H1 (cell line): Measurements from ENCODE around the gene SLC7A8. TPM values are rescaled to one million over a fixed set of nuclear protein-coding genes. Genes with fewer than 3 reads are reported as not detected.

Experiments used
- CTCF ChIA-PET: fragments of 300-600 bp; sonication (Branson Sonifier 250); formaldehyde crosslinking; loops from one replicate; lab custom pipeline; 2021; ENCODE audit not compliant: partially characterized antibody; lab: Charles Lee
- POLR2A ChIA-PET: fragments of 300-600 bp; sonication (Branson Sonifier 250); formaldehyde crosslinking; loops from one replicate; lab custom pipeline; 2021; ENCODE audit warnings: inconsistent platforms; ENCODE audit not compliant: partially characterized antibody; lab: Charles Lee
- DNase-seq, 2 experiments: peaks; one replicate each; pipeline versions ENCODE4 v3.0.0 to v3.0.0-alpha.2; 2010 to 2022; ENCODE audit warnings: low spot score in 2 of 2, low read depth in 1 of 2, mixed read lengths in 1 of 2
- FAIRE-seq: peaks from 2 replicates; lab custom pipeline; 2011; peaks lifted over from hg19 to GRCh38; lab: Jason Lieb, UNC
- H2AFZ ChIP-seq: 2 replicates; pipeline ENCODE4 v1.8.1; 2012; ENCODE audit warnings: low read length, inconsistent platforms
- H2AK5ac ChIP-seq: 2 replicates; pipeline ENCODE4 v1.6.1; 2013; ENCODE audit warnings: low read depth, low read length
- H2BK120ac ChIP-seq: replicated peaks from 2 replicates; pipeline ENCODE3; 2013; ENCODE audit warnings: low read depth, low read length, inconsistent platforms
- H2BK12ac ChIP-seq: 2 replicates; pipeline ENCODE4 v1.6.1; 2013; ENCODE audit warnings: low read depth, low read length
- H2BK15ac ChIP-seq: 2 replicates; pipeline ENCODE4 v1.6.1; 2013; ENCODE audit warnings: low read length
- H2BK20ac ChIP-seq: 2 replicates; pipeline ENCODE4 v1.6.1; 2013; ENCODE audit warnings: low read length
- H2BK5ac ChIP-seq: 2 replicates; pipeline ENCODE4 v1.6.1; 2013; ENCODE audit warnings: low read depth, low read length
- H3K14ac ChIP-seq: 2 replicates; pipeline ENCODE4 v1.6.1; 2013; ENCODE audit warnings: inconsistent platforms; ENCODE audit not compliant: insufficient read length
- H3K18ac ChIP-seq: 2 replicates; pipeline ENCODE4 v1.6.1; 2013; ENCODE audit warnings: low read length; ENCODE audit errors: extremely low read depth
- H3K23ac ChIP-seq: 2 replicates; pipeline ENCODE4 v1.6.1; 2013; ENCODE audit warnings: inconsistent platforms; ENCODE audit not compliant: insufficient read length
- H3K23me2 ChIP-seq: 2 replicates; pipeline ENCODE4 v1.6.1; 2013; ENCODE audit warnings: low read depth, low read length
- H3K27ac ChIP-seq: 2 replicates; pipeline ENCODE4 v1.6.1; 2011; ENCODE audit warnings: low read depth, low read length, inconsistent platforms
- H3K27me3 ChIP-seq, 4 experiments: replicated peaks in 1 of 4; 1 replicate in 1 of 4; 2 replicates in 3 of 4; pipeline versions ENCODE4 v1.6.1 to v1.8.1; 2011 to 2013; ENCODE audit warnings: low read length in 3 of 4, mild to moderate bottlenecking in 3 of 4, inconsistent platforms in 2 of 4, mixed read lengths in 2 of 4, moderate library complexity in 1 of 4; ENCODE audit not compliant: control insufficient read depth in 3 of 4, insufficient read depth in 3 of 4; ENCODE audit errors: extremely low read depth in 1 of 4
- H3K36me3 ChIP-seq, 4 experiments: 2 replicates each; pipeline versions ENCODE4 v1.6.1 to v1.8.1; 2011 to 2013; ENCODE audit warnings: mild to moderate bottlenecking in 4 of 4, low read length in 3 of 4, moderate library complexity in 2 of 4, control low read depth in 1 of 4, inconsistent platforms in 1 of 4; ENCODE audit not compliant: insufficient read depth in 4 of 4, control insufficient read depth in 2 of 4
- H3K4ac ChIP-seq: replicated peaks from 2 replicates; pipeline ENCODE3; 2013; ENCODE audit warnings: low read length, low read depth, mixed read lengths, inconsistent platforms; ENCODE audit not compliant: insufficient read length
- H3K4me1 ChIP-seq, 4 experiments: replicated peaks in 1 of 4; 1 replicate in 1 of 4; 2 replicates in 3 of 4; pipeline versions ENCODE4 v1.6.1 to v1.8.1; 2011 to 2013; ENCODE audit warnings: low read length in 3 of 4, inconsistent platforms in 2 of 4, mixed read lengths in 1 of 4; ENCODE audit not compliant: insufficient read depth in 4 of 4, control insufficient read depth in 3 of 4
- H3K4me2 ChIP-seq, 2 experiments: 2 replicates each; pipeline versions ENCODE4 v1.6.1 to v1.8.1; 2011 to 2013; ENCODE audit warnings: low read depth in 2 of 2, low read length in 2 of 2, control low read depth in 1 of 2, inconsistent platforms in 1 of 2, mild to moderate bottlenecking in 1 of 2; ENCODE audit not compliant: insufficient read depth in 1 of 2
- H3K4me3 ChIP-seq, 4 experiments: fragments of 200-600, 300-600 bp in 1 of 4; sonication (generic), shearing (Covaris generic), sonication (Bioruptor Twin) in 1 of 4; 2 replicates each; pipeline versions ENCODE4 v1.5.1 to v1.8.1; 2011 to 2016; ENCODE audit warnings: low read length in 4 of 4, low read depth in 3 of 4, control low read depth in 2 of 4, inconsistent platforms in 2 of 4, mild to moderate bottlenecking in 2 of 4, mixed read lengths in 1 of 4, moderate library complexity in 1 of 4; ENCODE audit not compliant: insufficient read depth in 2 of 4; ENCODE audit errors: extremely low read depth in 1 of 4
- H3K56ac ChIP-seq: replicated peaks from 2 replicates; pipeline ENCODE3; 2013; ENCODE audit warnings: low read depth, mild to moderate bottlenecking, mixed read lengths, low read length, inconsistent platforms; ENCODE audit not compliant: insufficient read length
- H3K79me1 ChIP-seq: 2 replicates; pipeline ENCODE4 v1.6.1; 2013; ENCODE audit warnings: low read depth, low read length, control low read depth
- H3K79me2 ChIP-seq, 2 experiments: 2 replicates each; pipeline versions ENCODE4 v1.6.1 to v1.8.1; 2012 to 2013; ENCODE audit warnings: low read length in 2 of 2, mild to moderate bottlenecking in 2 of 2, inconsistent platforms in 1 of 2; ENCODE audit not compliant: insufficient read depth in 2 of 2, control insufficient read depth in 1 of 2
- H3K9ac ChIP-seq, 4 experiments: replicated peaks in 1 of 4; 1 replicate in 1 of 4; 2 replicates in 3 of 4; pipeline versions ENCODE4 v1.6.1 to v1.8.1; 2011 to 2013; ENCODE audit warnings: low read depth in 3 of 4, low read length in 3 of 4, control low read depth in 2 of 4, mild to moderate bottlenecking in 2 of 4, moderate library complexity in 2 of 4, inconsistent platforms in 1 of 4; ENCODE audit errors: extremely low read depth in 1 of 4
- H3K9me3 ChIP-seq, 2 experiments: 2 replicates each; pipeline versions ENCODE4 v1.6.1 to v1.8.1; 2012 to 2013; ENCODE audit warnings: mild to moderate bottlenecking in 2 of 2, moderate library complexity in 2 of 2, control low read depth in 1 of 2, inconsistent platforms in 1 of 2, low read depth in 1 of 2, low read length in 1 of 2, mixed read lengths in 1 of 2; ENCODE audit not compliant: insufficient read depth in 2 of 2
- H4K20me1 ChIP-seq, 2 experiments: replicated peaks in 1 of 2; 2 replicates each; pipeline versions ENCODE3 to v1.8.1; 2011 to 2013; ENCODE audit warnings: inconsistent platforms in 2 of 2, low read length in 2 of 2, mild to moderate bottlenecking in 1 of 2; ENCODE audit not compliant: insufficient read depth in 2 of 2, control insufficient read depth in 1 of 2
- H4K5ac ChIP-seq: 2 replicates; pipeline ENCODE4 v1.6.1; 2013; ENCODE audit warnings: low read length, low read depth, mixed read lengths, inconsistent platforms; ENCODE audit not compliant: insufficient read length
- H4K8ac ChIP-seq: 2 replicates; pipeline ENCODE4 v1.8.0; 2013; ENCODE audit warnings: mild to moderate bottlenecking, moderate library complexity, low read length, inconsistent platforms; ENCODE audit not compliant: insufficient read depth; ENCODE audit errors: extremely low read depth
- H4K91ac ChIP-seq: replicated peaks from 2 replicates; pipeline ENCODE3; 2013; ENCODE audit warnings: low read length, mixed read lengths, inconsistent platforms; ENCODE audit not compliant: insufficient read length
- BACH1 ChIP-seq: IDR thresholded peaks from 2 replicates; pipeline ENCODE4 v1.6.1; 2012; ENCODE audit warnings: low read length, improper control_type of control experiment
- BCL11A ChIP-seq, 2 experiments: IDR thresholded peaks; one replicate each; pipeline ENCODE4 v1.6.1; 2011; ENCODE audit warnings: low read depth in 2 of 2, low read length in 2 of 2, mild to moderate bottlenecking in 2 of 2
- EP300 ChIP-seq, 2 experiments: IDR thresholded peaks; 1 replicate in 1 of 2; 2 replicates in 1 of 2; pipeline ENCODE4 v1.6.1; 2011 to 2012; ENCODE audit warnings: low read depth in 2 of 2, low read length in 2 of 2, mild to moderate bottlenecking in 2 of 2, borderline replicate concordance in 1 of 2, inconsistent platforms in 1 of 2, moderate library complexity in 1 of 2
- JUND ChIP-seq: IDR thresholded peaks from 2 replicates; pipeline ENCODE4 v1.6.1; 2011; ENCODE audit warnings: mild to moderate bottlenecking, improper control_type of control experiment, low read length
- KDM4A ChIP-seq: IDR thresholded peaks from one replicate; pipeline ENCODE4 v1.7.1; 2012; ENCODE audit warnings: low read depth, mild to moderate bottlenecking, moderate library complexity, low read length, inconsistent platforms; ENCODE audit not compliant: severe bottlenecking
- PHF8 ChIP-seq: fragments of 200-600 bp; sonication (generic); conservative IDR thresholded peaks from 2 replicates; pipeline ENCODE4 v1.7.1; 2012; ENCODE audit warnings: low read depth, mild to moderate bottlenecking, inconsistent platforms, low read length, moderate library complexity
- SIN3A ChIP-seq, 2 experiments: IDR thresholded peaks in 1 of 2; conservative IDR thresholded peaks in 1 of 2; 2 replicates each; pipeline ENCODE4 v1.6.1; 2011 to 2012; ENCODE audit warnings: low read length in 2 of 2, improper control_type of control experiment in 1 of 2, low read depth in 1 of 2, mild to moderate bottlenecking in 1 of 2
- TAF7 ChIP-seq: optimal IDR thresholded peaks from 2 replicates; pipeline ENCODE3; 2011; ENCODE audit warnings: low read depth, mild to moderate bottlenecking, inconsistent platforms, low read length, moderate library complexity, borderline replicate concordance
- WGBS, 2 experiments: shearing (Covaris generic) in 1 of 2; methylation state at CpG; one replicate each; pipeline versions ENCODE4 v1.1.6 to v1.1.7; 2013 to 2015; ENCODE audit warnings: low lambda C conversion rate in 2 of 2, mixed read lengths in 2 of 2, inconsistent platforms in 1 of 2, low coverage in 1 of 2, missing lambda C conversion rate in 1 of 2; ENCODE audit not compliant: insufficient replicate concordance in 2 of 2, insufficient coverage in 1 of 2, insufficient read length in 1 of 2; ENCODE audit errors: extremely low coverage in 1 of 2, missing lambda C conversion rate in 1 of 2; 5-methylcytosine and 5-hydroxymethylcytosine counted together
- polyA plus RNA-seq, 7 experiments: library from polyadenylated mRNA; depleted of rRNA in 3 of 7; stranded (reverse) in 5 of 7; unstranded in 2 of 7; fragments of >200 nt in 5 of 7; fragments of 200-250 nt in 2 of 7; gene quantifications; 1 replicate in 5 of 7; 2 replicates in 1 of 7; 4 replicates in 1 of 7; pipeline versions ENCODE4 v1.2.1 to v1.2.3, GENCODE V29; 2011 to 2013; ENCODE audit warnings: missing spikeins in 2 of 7, mixed read lengths in 2 of 7
- total RNA-seq: library from RNA; stranded (reverse); fragmentation: NEBNext Ultra II Directional; extraction: Animal tissue kit (Norgen Biotek cat#: 25700); gene quantifications from 2 replicates; pipeline ENCODE4 v1.2.1, GENCODE V29; 2021
- TF ChIP-seq, protein P1 (sequence below): IDR thresholded peaks from 2 replicates; pipeline ENCODE4 v1.6.1; 2011; ENCODE audit warnings: low read depth, mild to moderate bottlenecking, low read length; ENCODE audit not compliant: insufficient read depth

Gene SLC7A8
- total and polyA plus RNA-seq, 2 of the 8 experiments (the other 6 are each of a cell fraction or from before 2014, with no cell fraction given) = 182 to 204 TPM

DNA sequence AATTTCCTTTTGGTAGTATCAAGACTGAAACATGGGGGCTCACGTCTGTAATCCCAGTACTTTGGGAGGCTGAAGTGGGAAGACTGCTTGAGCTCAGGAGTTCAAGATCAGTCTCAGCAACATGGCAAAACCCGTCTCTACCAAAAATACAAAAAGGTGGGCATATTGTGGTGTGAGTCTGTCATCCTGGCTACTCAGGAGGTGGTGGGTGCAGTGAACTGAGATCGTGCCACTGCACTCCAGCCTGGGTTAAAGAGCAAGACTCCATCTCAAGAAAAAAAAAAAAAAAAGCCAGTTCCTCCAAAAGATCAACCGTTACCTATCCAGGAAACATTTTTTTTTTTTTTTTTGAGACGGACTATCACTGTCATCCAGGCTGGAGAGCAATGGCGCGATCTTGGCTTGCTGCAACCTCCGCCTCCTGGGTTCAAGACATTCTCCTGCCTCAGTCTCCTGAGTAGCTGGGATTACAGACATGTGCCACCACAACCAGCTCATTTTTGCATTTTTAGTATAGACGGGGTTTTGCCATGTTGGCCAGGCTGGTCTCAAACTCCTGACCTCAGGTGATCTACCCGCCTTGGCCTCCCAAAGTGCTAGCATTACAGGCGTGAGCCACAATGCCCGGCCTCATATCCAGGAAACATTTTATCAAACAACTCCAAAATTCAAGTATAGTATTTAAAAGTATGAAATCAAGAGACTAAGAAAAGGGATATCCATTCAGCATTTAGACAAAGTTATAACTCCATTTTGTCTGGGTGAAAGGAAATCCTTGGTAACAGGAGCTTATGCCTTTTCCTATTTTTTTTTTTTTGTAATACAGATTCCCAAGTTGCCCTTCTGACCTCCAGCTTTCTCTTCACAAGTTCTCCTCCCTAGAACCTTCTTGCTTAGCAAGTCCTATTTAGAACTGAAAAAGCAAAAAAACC lies 91.9 kb downstream of the SLC7A8 start:
- no peak for FAIRE-seq
- H4K20me1 ChIP-seq = peaks cover 6 to 9% of the 10 kb centered on the region in 2 experiments
- no peak for TF ChIP-seq PHF8
- no peak for TF ChIP-seq KDM4A
- TF ChIP-seq EP300 (IDR thresholded peaks at IDR 0.05; ENCODE audit: borderline replicate concordance in 1 of 2, low read depth in 2 of 2, low read length in 2 of 2) = no peak
- TF ChIP-seq TAF7 = no peak
- TF ChIP-seq SIN3A (conservative IDR thresholded peaks at IDR 0.05 in 1 of 2, IDR thresholded peaks at IDR 0.05 in 1 of 2; ENCODE audit: low read depth in 1 of 2, low read length in 2 of 2) = no peak
- TF ChIP-seq BCL11A (IDR thresholded peaks at IDR 0.05; ENCODE audit: low read depth in 2 of 2, low read length in 2 of 2) = no peak
- TF ChIP-seq BACH1 = no peak
- no peak for TF ChIP-seq JUND
- TF ChIP-seq, protein P1, sequence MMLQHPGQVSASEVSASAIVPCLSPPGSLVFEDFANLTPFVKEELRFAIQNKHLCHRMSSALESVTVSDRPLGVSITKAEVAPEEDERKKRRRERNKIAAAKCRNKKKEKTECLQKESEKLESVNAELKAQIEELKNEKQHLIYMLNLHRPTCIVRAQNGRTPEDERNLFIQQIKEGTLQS = no peak

More for the DNA sequence above, 91.9 kb downstream of the SLC7A8 start:
- Histone ChIP-seq H3K27me3 (no peaks in the 10 kb centered on the region), H2AFZ (no peak overlapping the region), H3K27ac (no peak overlapping the region), H3K36me3 (peaks cover 26 to 63% (median 46%) of the 10 kb centered on the region in 4 experiments), H3K23me2 (peaks cover 5% of the 10 kb centered on the region; the same call in 1 of the 2 replicates), H3K4ac (no peak overlapping the region), H3K18ac (no peak overlapping the region), H3K14ac (no peak overlapping the region), H3K4me1 (no peaks in the 10 kb centered on the region; a peak in 2 of 7 replicates), H3K9ac (no peak overlapping the region), H3K56ac (no peak overlapping the region), H3K4me3 (no peak overlapping the region), H3K79me1 (peaks cover 4% of the 10 kb centered on the region; the same call in 1 of the 2 replicates), H4K5ac (no peak overlapping the region), H4K91ac (no peak overlapping the region), H3K4me2 (no peak overlapping the region), H3K9me3 (no peaks in the 10 kb centered on the region), H2BK120ac (no peak overlapping the region), H2BK20ac (no peak overlapping the region), H2BK12ac (no peak overlapping the region), H3K79me2 (peaks cover 16 to 50% of the 10 kb centered on the region in 2 experiments), H3K23ac (no peak overlapping the region), H4K8ac (no peak overlapping the region), H2BK15ac (no peak overlapping the region), H2AK5ac (no peak overlapping the region), H2BK5ac (no peak overlapping the region)
- CTCF ChIA-PET = interaction anchor here (0.6 to 4.6 kb wide), 12 partner anchors 12 to 164 kb away, joined by 3 to 56 read pairs (median 4); no protein-coding TSS in a partner anchor
- DNase-seq = no peak
- POLR2A ChIA-PET = interaction anchor here (0.6 to 2.5 kb wide), 16 partner anchors 8 to 232 kb away, joined by 3 to 14 read pairs (median 3); partner anchors contain the start of genes CIROP, PABPN1 and SLC7A8
- WGBS, 2 experiments = 92% methylated on average over 10 of the region's 12 CpGs; no CpG with 5 or more reads in 1 of the 2 experiments
